Neuron (in vitro differentiated cells): ENCODE data around the gene STK11.
A peak's percentile ranks its signal among the peaks of the same experiment; 100 is the strongest.
"Not testable (repeated sequence)": the region's sequence is repeated elsewhere in the genome, so short reads cannot be mapped to it uniquely, and the experiment has no call there.

ENCODE experiments used
- H2AFZ ChIP-seq: one replicate; pipeline ENCODE4 v1.6.1; 2013; ENCODE audit warnings: low read depth, mild to moderate bottlenecking, inconsistent platforms, low read length, moderate library complexity
- H3K27me3 ChIP-seq: one replicate; pipeline ENCODE4 v1.6.1; 2013; ENCODE audit warnings: low read length; ENCODE audit not compliant: insufficient read depth
- H3K36me3 ChIP-seq: one replicate; pipeline ENCODE4 v1.6.1; 2013; ENCODE audit warnings: low read length; ENCODE audit not compliant: insufficient read depth
- H3K4me1 ChIP-seq: one replicate; pipeline ENCODE4 v1.6.1; 2013; ENCODE audit warnings: low read length; ENCODE audit not compliant: insufficient read depth
- H3K4me3 ChIP-seq: 2 replicates; pipeline ENCODE4 v1.5.1; 2013; ENCODE audit warnings: mild to moderate bottlenecking, low read length, moderate library complexity
- H3K9me3 ChIP-seq: one replicate; pipeline ENCODE4 v1.6.1; 2013; ENCODE audit warnings: low read length

Gene STK11

DNA sequence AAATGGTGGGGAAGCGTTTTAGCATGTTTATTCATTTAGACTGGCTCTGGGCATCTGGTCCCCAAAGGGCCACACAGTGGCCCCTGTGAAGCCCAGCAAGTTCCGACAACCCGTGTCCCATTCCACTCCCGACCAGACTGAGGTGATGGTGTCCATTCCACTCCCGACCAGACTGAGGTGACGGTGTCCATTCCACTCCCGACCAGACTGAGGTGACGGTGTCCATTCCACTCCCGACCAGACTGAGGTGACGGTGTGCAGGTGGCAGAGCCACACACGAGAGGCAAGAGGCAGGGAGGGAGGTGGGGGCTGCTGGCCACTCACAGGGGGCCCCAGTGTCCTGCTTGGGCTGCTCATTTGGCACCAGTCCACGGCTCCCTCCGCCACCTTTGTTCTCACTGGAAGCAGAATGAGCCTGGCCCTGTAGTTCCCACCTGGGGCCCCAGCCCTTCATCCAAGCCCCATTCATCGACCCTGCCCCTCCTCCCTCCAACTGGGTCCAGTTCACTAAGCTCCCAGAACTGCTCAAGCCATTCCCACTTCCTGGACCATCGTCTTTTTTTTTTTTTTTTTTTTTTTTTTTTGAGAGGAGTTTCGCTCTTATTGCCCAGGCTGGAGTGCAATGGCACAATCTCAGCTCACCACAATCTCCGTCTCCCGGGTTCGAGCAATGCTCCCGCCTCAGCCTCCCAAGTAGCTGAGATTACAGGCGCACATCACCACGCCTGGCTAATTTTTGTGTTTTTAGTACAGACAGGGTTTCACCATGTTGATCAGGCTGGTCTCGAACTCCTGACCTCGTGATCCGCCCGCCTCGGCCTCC lies 40.9 kb downstream of the STK11 start:
- not testable (repeated sequence) for H3K36me3 ChIP-seq, H3K4me3 ChIP-seq, H3K9me3 ChIP-seq, H3K27me3 ChIP-seq, H2AFZ ChIP-seq
- H3K4me1 ChIP-seq = peaks cover 21% of the 10 kb centered on the region

DNA sequence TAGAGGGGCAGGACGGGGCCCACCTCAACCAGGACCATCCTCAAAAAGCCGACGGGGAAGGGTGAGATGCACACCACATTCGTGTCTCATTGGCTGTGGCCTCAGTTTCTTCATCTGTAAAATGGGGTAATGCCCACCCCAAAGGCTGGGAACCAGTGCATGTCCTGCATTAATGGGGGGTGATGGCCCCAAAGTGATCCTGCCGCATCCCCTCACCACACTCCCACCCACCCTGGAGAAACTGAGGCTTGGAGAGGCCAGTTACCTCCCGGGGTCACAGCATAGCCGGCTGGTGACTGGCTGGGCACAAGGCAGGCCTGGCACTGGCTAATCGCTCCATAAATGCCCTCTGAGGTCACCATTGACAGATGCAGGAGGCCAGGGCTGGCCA lies 42.2 kb downstream of the STK11 start:
- Histone ChIP-seq H3K9me3 (no peaks in the 10 kb centered on the region), H3K4me1 (peaks cover 23% of the 10 kb centered on the region), H2AFZ (no peak overlapping the region), H3K36me3 (peaks cover 16% of the 10 kb centered on the region), H3K4me3 (peak overlapping the region; percentile 75), H3K27me3 (no peaks in the 10 kb centered on the region)

DNA sequence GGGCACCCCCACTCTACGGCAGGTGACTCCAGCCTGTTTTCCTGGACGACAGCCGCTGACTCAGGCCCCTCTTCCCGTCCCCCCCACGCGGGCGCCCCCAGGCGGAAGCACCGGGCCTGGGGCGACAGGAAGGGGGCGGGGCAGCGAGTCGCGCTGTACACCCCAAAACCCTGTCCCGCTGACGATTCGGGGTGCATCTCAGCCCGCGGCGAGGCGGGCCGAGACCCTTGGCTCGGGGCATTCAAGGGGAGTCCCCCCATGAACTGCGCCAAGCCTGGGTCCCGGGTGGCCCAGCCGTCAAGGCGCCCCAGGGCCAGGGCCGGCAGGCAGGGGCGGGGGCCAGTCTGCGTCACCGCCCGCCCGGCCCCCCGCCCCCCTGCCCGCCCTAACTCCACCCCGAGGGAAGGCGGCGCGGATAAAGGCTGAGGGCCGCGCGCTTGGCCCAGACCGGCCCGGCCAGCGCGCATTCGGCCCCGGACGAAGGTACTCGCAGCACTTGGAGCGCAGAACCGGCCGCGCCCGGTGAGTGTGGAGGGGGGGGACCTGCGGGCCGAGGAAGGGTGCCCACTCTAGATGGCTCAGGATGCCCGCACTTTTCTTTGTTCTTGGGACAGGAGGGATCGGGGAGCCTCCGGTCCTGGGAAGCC lies 42.7 kb downstream of the STK11 start, which contains the start of gene MIDN:
MIDN (plus strand) TSS at position 445 of the 647 bp plus-strand sequence. CDS start 1,714 bp downstream, outside the sequence.
- Histone ChIP-seq H3K4me1 (peaks cover 28% of the 10 kb centered on the region), H3K4me3 (peak within 1 kb of the TSS; percentile 75)

DNA sequence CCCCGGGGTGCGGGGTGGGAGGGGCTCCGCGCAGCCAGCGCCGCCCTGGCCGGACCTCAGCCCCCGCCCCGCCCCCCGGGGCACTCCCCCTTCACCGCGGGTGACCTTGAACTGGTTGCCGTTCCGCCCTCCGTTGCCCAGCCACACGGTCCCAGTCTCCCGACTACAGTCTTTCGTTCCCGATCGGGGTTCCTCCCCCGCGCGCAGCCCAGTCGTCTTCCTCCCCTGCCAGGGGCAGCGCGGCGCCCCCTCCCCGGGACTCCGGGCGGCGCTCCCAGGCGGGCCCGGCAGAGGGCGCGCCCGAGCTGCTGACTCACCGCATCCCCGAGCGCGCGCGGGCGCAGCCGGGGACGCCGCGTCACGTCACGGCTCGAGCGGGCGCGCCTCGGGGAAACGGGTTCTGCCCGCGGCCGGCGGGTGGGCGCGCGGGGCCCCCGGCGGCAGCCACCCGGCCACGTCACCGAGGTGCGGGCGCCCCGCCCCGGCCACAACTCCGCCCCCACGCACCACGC lies 43.3 kb downstream of the STK11 start:
- H3K9me3 ChIP-seq = no peaks in the 10 kb centered on the region
- H3K27me3 ChIP-seq = no peaks in the 10 kb centered on the region
- H3K4me1 ChIP-seq = peaks cover 34% of the 10 kb centered on the region
- H2AFZ ChIP-seq = no peak overlapping the region
- peak overlapping the region; percentile 75 for H3K4me3 ChIP-seq
- peaks cover 21% of the 10 kb centered on the region for H3K36me3 ChIP-seq

More for the DNA sequence above, 42.7 kb downstream of the STK11 start, which contains the start of gene MIDN:
- Histone ChIP-seq H3K36me3 (peaks cover 16% of the 10 kb centered on the region), H3K27me3 (no peaks in the 10 kb centered on the region), H3K9me3 (no peaks in the 10 kb centered on the region), H2AFZ (no peak within 1 kb of the TSS)

DNA sequence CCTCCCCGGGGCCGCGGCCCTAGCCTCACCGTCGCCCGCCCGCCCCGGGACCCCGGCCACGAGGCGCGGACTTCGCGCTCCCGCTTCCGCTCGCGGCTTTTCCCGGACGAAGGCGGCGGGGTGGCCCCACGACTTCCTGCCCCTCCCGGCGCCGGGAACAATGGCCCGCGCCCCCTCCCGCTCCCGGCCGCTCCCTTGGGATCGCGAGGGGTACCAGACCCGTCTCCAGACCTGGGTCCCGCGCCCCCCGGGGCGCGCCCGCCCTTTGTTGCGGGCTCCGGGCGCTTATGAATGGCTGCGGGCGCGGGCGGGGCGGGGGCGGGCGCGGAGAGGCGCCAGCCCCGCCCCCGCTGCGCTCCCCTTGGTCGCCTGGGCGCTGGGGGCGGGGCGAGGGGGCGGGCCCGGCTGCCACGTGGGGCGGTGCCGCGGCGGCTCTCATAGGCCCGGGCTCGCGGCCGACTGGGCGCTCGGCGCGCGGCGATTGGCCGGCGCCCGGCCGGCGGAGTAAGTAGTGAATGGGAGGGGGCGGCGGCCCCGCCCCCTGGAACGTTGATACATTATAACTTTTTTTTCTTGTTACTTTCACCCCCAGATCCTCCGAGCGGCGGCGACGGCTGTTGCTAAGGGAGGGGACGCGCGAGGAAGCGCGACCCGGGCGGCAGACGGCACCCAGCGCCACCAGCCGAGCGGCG lies 43.9 kb downstream of the STK11 start:
- Histone ChIP-seq H3K4me1 (peaks cover 34% of the 10 kb centered on the region), H3K4me3 (peak overlapping the region; percentile 90), H2AFZ (no peak overlapping the region), H3K9me3 (no peaks in the 10 kb centered on the region), H3K36me3 (peaks cover 27% of the 10 kb centered on the region), H3K27me3 (no peaks in the 10 kb centered on the region)

DNA sequence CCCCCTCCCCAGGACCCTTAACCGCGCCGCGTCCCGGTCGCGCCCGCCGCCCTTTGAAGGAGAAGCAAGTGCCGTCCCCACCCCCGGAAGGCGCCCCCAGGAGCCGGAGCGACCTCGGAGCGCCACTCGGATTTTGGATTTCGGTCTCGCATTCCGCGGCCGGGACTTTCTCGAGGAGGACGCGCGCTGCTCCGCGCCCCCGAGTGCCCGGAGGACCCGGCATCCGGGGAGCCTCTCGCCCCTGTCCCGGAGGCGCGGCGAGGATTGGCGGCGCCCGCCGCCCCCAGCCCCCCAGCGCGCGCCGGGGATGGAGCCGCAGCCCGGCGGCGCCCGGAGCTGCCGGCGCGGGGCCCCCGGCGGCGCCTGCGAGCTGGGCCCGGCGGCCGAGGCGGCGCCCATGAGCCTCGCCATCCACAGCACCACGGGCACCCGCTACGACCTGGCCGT lies 44.4 kb downstream of the STK11 start:
- no peaks in the 10 kb centered on the region for H3K27me3 ChIP-seq
- peaks cover 29% of the 10 kb centered on the region for H3K4me1 ChIP-seq
- no peak overlapping the region for H2AFZ ChIP-seq
- H3K4me3 ChIP-seq = peak overlapping the region; percentile 90
- peaks cover 33% of the 10 kb centered on the region for H3K36me3 ChIP-seq
- no peaks in the 10 kb centered on the region for H3K9me3 ChIP-seq

DNA sequence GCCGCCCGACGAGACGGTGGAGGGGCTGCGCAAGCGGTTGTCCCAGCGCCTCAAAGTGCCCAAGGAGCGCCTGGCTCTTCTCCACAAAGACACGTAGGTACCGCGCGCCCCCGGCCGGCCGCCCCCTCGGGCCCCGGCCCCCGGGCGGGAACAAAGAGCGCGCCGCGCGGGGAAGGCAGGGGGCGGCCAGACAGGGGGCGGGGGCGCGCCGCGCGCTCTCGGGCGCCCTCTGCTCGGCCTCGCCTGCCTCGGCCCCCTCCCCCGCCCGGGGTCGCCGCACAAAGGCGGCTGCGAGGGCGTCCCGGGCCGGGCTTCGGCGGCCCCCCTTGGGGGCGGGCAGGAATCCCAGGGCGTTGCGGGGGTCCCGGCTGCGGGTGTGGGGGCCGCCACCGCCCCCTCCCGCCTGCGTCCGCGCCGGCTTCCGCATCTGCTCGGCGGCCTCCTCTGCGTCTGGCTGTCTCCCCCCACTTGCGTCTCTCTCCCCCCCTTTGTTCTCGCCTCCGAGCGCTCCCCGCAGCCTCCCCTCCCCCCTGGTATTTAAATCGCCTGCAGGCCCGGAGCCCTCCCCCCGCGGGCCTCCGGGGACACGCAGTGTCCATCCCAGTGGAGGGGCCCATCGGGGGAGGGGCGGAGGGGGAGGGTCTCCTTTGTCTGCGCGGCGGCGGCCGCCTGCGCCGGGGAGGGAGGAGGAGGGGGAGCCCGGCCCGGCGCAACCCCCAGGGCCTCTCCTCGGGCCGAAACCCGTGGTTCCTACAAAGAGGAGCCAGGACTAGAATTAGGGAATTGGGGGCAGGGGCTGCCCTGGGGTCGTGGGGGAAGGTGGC lies 45.1 kb downstream of the STK11 start:
- Histone ChIP-seq H3K9me3 (no peaks in the 10 kb centered on the region), H3K27me3 (no peaks in the 10 kb centered on the region), H3K4me3 (peak overlapping the region; percentile 90), H3K4me1 (peaks cover 35% of the 10 kb centered on the region), H2AFZ (no peak overlapping the region), H3K36me3 (peaks cover 39% of the 10 kb centered on the region)

DNA sequence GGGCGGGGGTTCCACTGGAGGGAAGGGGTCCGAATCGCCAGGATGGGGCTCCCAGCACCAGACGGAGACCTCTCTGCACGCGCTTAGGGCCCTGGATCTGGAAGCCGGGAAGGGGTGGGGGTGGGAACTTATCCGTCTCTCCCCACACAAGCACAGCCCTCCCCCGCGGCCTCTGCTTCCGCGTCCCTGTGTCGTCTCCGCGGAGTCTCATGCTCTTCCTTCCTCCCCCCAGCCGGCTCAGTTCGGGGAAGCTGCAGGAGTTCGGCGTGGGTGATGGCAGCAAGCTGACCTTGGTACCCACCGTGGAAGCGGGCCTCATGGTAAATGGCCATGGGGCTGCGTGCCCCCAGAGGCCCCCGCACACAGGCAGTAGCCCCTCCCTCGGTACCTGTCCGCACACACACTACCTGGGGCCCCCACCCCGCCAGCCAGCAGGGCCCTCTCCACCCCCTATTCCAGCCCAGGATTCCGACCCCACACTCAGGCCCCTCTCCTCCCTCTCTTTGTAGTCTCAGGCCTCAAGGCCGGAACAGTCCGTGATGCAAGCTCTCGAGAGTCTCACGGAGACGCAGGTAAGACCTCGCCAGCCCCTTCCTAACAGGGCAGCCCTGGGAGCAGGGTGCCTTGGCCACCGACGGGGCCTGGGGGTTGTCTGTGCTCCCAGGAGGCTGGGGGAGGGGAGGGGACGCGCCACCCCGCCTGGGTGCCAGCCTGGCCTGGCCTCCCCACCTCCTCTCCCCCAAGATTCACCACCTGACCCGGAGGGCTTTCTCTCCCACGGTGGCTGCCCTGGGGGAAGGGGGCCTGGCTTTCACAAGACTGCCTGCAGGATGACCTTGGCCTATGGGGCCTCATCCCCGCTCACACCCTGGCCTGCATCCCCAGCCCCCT lies 46.0 kb downstream of the STK11 start:
- Histone ChIP-seq H3K36me3 (peaks cover 47% of the 10 kb centered on the region), H3K27me3 (no peaks in the 10 kb centered on the region), H2AFZ (no peak overlapping the region), H3K4me3 (peak overlapping the region; percentile 90), H3K4me1 (peaks cover 32% of the 10 kb centered on the region), H3K9me3 (no peaks in the 10 kb centered on the region)

DNA sequence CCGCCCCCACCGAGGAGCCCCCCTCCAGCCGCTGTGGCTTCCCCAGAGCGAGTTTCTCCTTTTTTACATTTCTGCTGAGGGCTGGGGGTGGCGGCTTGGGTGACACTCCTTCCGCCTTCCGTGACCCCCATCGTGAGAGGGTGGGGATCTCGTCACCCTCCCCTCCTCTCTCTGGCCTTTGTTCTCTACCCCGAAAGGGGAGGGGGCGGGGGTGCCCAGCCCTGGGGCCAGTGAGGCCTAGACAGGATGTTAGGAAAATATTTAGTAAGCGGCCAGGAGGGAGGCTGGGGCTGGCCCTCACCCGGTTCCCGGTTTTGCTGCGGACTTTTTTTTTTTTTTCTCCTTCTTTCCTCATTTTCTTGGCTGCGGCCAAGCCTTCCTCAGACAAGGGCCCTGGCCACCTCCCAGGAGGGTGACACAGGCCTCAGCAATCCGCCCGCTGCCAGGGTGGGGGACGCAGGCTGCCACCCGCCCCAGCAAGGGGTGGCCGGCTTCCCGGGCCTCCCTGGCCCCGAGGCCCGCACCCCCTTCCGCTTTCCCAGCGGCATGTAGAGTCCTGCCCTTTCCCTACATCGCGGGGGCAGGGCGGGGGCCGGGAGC lies 46.7 kb downstream of the STK11 start:
- Histone ChIP-seq H3K27me3 (no peaks in the 10 kb centered on the region), H3K4me1 (peaks cover 36% of the 10 kb centered on the region), H3K4me3 (peak overlapping the region; percentile 90), H3K36me3 (peaks cover 54% of the 10 kb centered on the region), H3K9me3 (no peaks in the 10 kb centered on the region), H2AFZ (no peak overlapping the region)

DNA sequence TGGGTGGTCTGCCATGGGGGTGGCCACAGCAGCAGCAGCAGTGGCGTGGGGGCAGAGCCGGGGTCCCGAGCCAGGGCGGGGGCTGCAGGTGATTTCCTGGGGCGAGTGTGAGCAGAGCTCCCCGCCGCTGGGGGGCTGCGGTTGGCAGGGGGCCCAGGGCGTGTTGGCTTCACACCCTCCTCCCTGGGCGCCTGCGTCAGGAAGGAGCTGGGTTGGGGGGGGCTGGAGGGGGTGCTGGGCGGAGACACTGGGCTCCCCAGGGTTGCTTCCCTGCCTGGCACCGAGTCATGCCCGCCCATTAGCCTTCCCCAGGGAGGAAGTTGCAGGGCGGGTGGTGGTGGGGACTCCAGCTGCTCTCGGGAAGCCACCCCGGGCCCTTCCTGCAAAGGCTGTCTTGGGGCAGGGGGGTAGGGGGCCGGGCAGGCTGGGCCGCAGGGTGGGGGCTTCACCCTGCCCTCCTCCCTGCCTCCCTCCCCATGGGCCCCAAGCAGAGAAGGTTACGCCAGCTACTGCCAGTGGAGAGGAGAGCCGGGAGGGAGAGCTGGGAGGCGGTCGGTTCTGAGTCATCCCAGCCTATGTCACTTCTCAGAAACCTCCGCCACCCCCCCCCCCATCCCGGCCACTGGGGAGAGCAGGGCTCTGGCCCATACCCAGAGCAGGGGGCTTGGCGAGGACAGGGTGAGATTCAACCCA lies 47.4 kb downstream of the STK11 start:
- peaks cover 60% of the 10 kb centered on the region for H3K36me3 ChIP-seq
- H3K4me1 ChIP-seq = peaks cover 43% of the 10 kb centered on the region
- no peaks in the 10 kb centered on the region for H3K9me3 ChIP-seq
- peak overlapping the region; percentile 90 for H3K4me3 ChIP-seq
- H3K27me3 ChIP-seq = no peaks in the 10 kb centered on the region
- no peak overlapping the region for H2AFZ ChIP-seq

DNA sequence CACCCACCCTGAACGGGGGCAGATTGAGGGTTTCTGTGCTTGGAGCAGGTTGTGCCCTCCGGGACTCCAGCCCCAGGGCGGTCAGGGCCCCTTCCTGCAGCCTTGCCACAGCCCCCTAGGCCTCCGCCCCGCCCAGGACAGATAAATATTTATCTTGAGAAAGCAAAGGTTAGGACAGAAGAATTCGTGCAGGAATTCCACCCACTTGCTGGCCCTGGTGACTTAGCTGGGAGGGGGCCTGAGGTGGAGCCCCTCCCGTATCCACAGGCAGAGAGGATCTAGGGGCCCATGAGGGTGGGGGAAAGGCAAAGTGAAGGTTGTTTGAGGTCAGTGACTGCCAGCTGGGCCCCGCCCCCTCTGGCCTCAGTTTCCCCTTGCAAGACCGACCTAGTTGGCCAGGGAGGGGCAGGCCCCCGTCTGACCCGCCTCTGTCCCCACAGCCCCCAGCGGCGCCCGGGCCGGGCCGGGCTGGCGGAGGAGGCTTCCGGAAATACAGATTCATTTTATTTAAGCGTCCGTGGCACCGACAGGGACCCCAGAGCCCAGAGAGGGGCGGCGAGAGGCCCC lies 48.0 kb downstream of the STK11 start:
- no peak overlapping the region for H3K4me3 ChIP-seq
- peaks cover 47% of the 10 kb centered on the region for H3K4me1 ChIP-seq
- no peak overlapping the region for H2AFZ ChIP-seq
- H3K9me3 ChIP-seq = no peaks in the 10 kb centered on the region
- peaks cover 65% of the 10 kb centered on the region for H3K36me3 ChIP-seq
- no peaks in the 10 kb centered on the region for H3K27me3 ChIP-seq
